ENCODE data around the gene ABCC4. TPM values are rescaled to one million over a fixed set of nuclear protein-coding genes. Genes with fewer than 3 reads are reported as not detected.
"Not testable (repeated sequence)": the region's sequence is repeated elsewhere in the genome, so short reads cannot be mapped to it uniquely, and the experiment has no call there.

ABCC4 gene
- total RNA-seq, 1 donor from 2014 or later: 4.0 TPM

DNA sequence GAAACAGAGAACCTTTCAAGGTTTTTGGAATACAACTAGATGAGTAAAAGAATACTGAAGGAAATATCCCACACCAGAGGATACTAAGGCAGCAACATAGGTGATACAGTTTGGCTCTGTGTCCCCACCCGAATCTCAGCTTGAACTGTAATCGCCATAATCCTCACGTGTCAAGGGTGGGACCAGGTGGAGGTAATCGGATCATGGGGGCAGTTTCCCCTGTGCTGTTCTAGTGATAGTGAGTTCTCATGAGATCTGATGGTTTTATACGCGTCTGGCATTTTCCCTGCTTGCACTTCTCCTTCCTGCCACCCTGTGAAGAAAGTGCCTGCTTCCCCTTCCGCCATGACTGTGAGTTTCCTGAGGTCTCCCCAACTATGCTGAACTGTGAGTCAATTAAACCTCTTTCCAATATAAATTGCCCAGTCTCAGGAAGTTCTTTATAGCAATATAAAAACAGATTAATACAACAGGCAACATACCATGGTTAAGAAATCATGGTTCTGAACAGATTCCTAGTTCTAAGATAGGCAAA is 97.0 kb downstream of the ABCC4 start:
- Mint-ChIP-seq H3K4me3 (ENCODE audit: unreplicated experiment) (no peak overlapping the region), H3K36me3 (ENCODE audit: unreplicated experiment) (no peaks in the 10 kb centered on the region), H3K27ac (ENCODE audit: unreplicated experiment) (no peak overlapping the region), H3K4me1 (ENCODE audit: unreplicated experiment) (no peaks in the 10 kb centered on the region), H3K27me3 (ENCODE audit: unreplicated experiment) (no peaks in the 10 kb centered on the region), H3K9me3 (ENCODE audit: unreplicated experiment) (no peaks in the 10 kb centered on the region)
- no peak for DNase-seq (ENCODE audit: extremely low spot score, unreplicated experiment)
- TF ChIP-seq, protein P1, sequence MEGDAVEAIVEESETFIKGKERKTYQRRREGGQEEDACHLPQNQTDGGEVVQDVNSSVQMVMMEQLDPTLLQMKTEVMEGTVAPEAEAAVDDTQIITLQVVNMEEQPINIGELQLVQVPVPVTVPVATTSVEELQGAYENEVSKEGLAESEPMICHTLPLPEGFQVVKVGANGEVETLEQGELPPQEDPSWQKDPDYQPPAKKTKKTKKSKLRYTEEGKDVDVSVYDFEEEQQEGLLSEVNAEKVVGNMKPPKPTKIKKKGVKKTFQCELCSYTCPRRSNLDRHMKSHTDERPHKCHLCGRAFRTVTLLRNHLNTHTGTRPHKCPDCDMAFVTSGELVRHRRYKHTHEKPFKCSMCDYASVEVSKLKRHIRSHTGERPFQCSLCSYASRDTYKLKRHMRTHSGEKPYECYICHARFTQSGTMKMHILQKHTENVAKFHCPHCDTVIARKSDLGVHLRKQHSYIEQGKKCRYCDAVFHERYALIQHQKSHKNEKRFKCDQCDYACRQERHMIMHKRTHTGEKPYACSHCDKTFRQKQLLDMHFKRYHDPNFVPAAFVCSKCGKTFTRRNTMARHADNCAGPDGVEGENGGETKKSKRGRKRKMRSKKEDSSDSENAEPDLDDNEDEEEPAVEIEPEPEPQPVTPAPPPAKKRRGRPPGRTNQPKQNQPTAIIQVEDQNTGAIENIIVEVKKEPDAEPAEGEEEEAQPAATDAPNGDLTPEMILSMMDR (IDR thresholded peaks at IDR 0.05): no peak

DNA sequence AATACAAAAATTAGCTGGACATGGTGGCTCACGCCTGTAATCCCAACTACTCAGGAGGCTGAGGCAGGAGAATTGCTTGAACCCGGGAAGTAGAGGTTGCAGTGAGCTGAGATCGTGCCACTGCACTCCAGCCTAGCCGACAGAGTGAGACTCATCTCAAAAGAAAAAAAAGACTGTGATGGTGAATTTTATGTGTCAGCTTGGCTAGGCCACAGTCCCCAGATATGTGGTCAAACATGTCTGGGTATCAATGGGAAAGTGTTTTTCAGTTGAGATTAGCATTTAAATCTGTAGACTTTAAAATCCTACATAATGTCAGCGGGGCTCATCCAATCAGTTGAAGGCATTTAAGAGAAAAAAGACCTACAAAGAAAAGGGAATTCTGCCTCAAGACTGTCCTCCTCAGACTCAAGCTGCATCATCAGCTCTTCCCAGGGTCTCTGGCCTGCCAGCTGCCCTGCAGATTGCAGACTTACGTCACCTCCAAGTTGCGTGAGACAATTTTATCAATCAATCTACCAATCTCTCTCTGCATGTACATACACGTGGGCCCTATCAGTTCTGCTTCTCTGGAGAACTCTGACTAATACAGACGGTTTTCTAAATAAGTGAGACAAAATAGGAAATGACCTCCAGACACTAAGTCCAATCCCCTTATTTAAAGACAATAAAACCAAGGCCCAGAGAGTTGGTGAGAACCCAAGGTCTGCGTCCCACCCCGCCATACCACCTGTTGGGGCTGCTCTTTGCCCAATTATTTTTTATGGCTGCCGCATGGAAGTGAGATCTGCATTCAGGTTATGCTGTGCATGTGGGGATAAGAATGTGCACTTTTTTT is 99.2 kb downstream of the ABCC4 start:
- TF ChIP-seq, protein P1 (IDR thresholded peaks at IDR 0.05): no peak
- Mint-ChIP-seq H3K4me3 (ENCODE audit: unreplicated experiment) (no peak overlapping the region), H3K4me1 (ENCODE audit: unreplicated experiment) (no peaks in the 10 kb centered on the region), H3K9me3 (ENCODE audit: unreplicated experiment) (no peaks in the 10 kb centered on the region), H3K27ac (ENCODE audit: unreplicated experiment) (no peak overlapping the region), H3K27me3 (ENCODE audit: unreplicated experiment) (no peaks in the 10 kb centered on the region), H3K36me3 (ENCODE audit: unreplicated experiment) (no peaks in the 10 kb centered on the region)
- no peak for DNase-seq (ENCODE audit: extremely low spot score, unreplicated experiment)

GRCh38 chr13:95200386-95200957 is 100.8 kb downstream of the ABCC4 start:
- not testable (repeated sequence) for H3K4me3 Mint-ChIP-seq (ENCODE audit: unreplicated experiment); H3K27me3 Mint-ChIP-seq (ENCODE audit: unreplicated experiment); H3K36me3 Mint-ChIP-seq (ENCODE audit: unreplicated experiment); H3K4me1 Mint-ChIP-seq (ENCODE audit: unreplicated experiment); DNase-seq (ENCODE audit: extremely low spot score, unreplicated experiment); H3K27ac Mint-ChIP-seq (ENCODE audit: unreplicated experiment); H3K9me3 Mint-ChIP-seq (ENCODE audit: unreplicated experiment)

DNA sequence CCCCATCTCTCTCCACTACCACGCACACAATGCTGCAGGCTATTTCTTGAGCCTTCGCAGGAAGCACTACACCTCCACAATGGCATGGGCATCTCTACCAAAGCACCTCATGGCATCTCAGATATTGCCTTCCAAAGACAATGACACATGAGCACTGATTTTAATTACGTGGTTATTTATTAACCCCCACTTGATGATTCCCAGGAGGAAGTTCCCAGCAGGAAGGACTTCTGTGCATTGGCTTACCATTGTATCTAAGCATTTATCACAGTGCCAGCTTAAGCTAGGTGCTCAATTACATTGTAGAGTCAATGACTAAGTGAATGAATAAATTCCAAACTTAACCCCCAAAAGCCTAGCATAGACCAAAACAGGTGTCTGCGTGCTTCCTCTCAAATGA is 101.4 kb downstream of the ABCC4 start:
- DNase-seq (ENCODE audit: extremely low spot score, unreplicated experiment): no peak
- no peaks in the 10 kb centered on the region for H3K36me3 Mint-ChIP-seq (ENCODE audit: unreplicated experiment)
- no peaks in the 10 kb centered on the region for H3K9me3 Mint-ChIP-seq (ENCODE audit: unreplicated experiment)
- TF ChIP-seq, protein P1 (IDR thresholded peaks at IDR 0.05): no peak
- no peak overlapping the region for H3K27ac Mint-ChIP-seq (ENCODE audit: unreplicated experiment)
- no peak overlapping the region for H3K4me3 Mint-ChIP-seq (ENCODE audit: unreplicated experiment)
- H3K27me3 Mint-ChIP-seq (ENCODE audit: unreplicated experiment): no peaks in the 10 kb centered on the region
- H3K4me1 Mint-ChIP-seq (ENCODE audit: unreplicated experiment): no peaks in the 10 kb centered on the region

GRCh38 chr13:95198606-95199005 is 102.6 kb downstream of the ABCC4 start:
- H3K36me3 Mint-ChIP-seq (ENCODE audit: unreplicated experiment): not testable (repeated sequence)

DNA sequence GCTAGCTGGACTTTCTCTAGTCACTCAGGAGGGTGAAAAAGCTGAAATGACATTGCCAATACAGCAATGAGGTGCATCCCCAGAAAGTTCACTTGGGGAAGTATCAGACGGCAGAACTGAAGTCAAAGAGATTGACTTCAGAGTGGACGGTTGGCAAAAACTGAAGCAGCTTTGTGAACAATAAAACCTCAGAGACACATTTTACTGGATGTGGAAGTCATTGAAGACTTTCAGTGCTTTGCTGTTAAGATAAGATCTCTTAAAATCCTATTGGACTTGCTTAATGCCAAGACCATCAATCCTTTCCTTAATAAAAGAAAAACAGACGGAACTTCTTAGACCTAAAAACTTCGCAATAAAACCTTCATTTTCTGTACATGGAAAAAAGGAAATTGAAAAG is 103.7 kb downstream of the ABCC4 start:
- Mint-ChIP-seq H3K4me1 (ENCODE audit: unreplicated experiment) (no peaks in the 10 kb centered on the region), H3K4me3 (ENCODE audit: unreplicated experiment) (no peak overlapping the region), H3K36me3 (ENCODE audit: unreplicated experiment) (no peaks in the 10 kb centered on the region), H3K27me3 (ENCODE audit: unreplicated experiment) (no peaks in the 10 kb centered on the region), H3K9me3 (ENCODE audit: unreplicated experiment) (no peaks in the 10 kb centered on the region), H3K27ac (ENCODE audit: unreplicated experiment) (no peak overlapping the region)
- TF ChIP-seq, protein P1 (IDR thresholded peaks at IDR 0.05): no peak
- DNase-seq (ENCODE audit: extremely low spot score, unreplicated experiment): no peak

More at GRCh38 chr13:95198606-95199005, 102.6 kb downstream of the ABCC4 start:
- not testable (repeated sequence) for H3K9me3 Mint-ChIP-seq (ENCODE audit: unreplicated experiment); H3K4me3 Mint-ChIP-seq (ENCODE audit: unreplicated experiment); H3K4me1 Mint-ChIP-seq (ENCODE audit: unreplicated experiment); H3K27me3 Mint-ChIP-seq (ENCODE audit: unreplicated experiment); DNase-seq (ENCODE audit: extremely low spot score, unreplicated experiment); H3K27ac Mint-ChIP-seq (ENCODE audit: unreplicated experiment)

All from osteocyte (in vitro differentiated cells).